HG03066 (cell line): Measurements from ENCODE around the gene TPST1.

Experiments used
- ATAC-seq: cut with Tn5 transposase; IDR thresholded peaks from one replicate; pipeline ENCODE4 v1.9.1; 2021; ENCODE audit warnings: low read depth; ENCODE audit not compliant: unreplicated experiment

The TPST1 gene

DNA sequence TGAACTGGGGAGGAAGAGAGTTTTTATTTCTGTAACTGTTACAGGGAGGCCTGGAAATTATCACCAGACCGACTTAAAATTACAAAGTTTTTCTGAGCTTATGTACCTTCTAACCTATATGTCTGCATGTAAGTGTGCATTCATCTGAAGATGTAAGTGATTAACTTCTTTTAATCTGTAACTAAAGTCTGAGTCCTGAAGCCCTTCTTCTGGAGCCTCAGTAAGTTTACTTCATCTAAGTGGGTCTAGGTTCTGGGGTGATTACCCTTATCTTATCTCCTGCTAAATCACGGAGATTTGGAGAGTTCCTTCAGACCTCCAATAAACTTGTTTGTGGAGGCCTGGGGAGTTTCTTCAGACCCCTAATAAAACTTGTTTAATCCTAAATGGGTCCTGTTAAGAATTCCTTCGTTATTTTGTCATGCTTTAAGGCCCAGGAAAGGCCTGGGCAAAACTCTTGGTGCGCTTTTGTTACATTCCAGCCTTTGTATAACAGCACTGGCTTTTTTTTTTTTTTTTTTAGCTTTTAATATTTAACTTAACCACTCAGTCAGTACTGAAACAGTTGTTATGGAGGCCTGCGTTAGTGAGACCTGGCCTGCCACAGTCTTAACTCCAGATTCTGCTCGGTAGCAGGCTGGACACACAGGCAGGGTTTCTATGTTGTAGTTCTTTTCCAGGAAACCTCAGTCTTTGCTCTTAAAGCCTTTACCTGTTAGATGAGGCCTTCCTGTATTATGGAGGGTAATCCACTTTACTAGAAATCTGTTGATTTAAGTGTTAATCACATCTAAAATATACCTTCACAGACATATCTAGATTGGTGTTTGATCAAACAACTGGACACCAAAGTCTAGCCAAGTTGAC is 33.0 kb downstream of the TPST1 start:
- peak; percentile 72 for ATAC-seq

DNA sequence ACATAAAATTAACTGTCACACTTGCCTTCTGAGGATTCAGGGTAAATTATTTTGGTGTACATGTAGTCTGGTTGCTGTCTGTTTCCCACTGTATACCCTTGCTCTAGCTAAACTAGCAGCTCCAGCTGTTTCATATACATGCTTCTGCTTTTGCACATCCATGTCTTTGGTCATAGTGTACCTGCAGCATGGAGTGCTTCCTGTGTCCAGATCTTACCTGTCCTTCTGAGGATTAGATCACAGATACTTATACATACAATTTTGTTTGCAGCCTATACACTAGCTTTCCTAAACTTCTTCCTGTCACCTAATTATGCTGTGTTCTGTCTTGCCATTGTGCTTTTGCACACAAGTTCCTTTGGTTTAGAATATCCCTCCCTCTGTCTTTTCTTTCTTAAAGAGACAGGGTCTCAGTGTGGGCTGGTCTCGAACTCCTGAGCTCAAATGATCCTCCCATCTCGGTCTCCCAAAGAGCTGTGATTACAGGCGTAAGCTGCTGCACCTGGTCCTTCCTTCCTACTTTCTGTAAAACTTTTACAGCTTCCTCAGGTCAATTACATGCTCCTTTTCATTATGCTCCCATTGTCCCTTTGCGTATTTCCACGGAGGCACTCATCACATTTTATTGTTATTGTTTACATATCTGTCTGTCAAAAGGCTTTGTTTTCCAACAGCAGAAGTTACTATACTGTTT is 33.8 kb downstream of the TPST1 start:
- peak; percentile 28 for ATAC-seq

DNA sequence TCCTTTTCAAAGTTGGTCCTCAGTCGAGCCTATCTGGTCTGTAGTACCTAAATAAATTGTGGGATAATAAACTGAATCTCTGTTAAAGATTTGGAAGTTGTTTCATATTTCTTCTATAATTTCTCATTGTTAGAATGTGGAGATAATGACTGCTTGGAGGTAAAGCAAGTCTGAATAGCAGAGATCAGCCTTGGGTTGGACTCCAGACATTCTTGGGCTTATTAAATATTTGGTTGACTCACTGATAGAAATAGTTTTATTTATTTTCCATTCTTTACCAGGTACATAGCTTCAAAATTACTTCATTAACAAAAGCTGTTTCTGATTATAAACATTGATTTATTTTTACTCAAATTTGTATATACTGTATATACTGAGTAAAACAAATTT is 34.3 kb downstream of the TPST1 start:
- ATAC-seq = no peak

DNA sequence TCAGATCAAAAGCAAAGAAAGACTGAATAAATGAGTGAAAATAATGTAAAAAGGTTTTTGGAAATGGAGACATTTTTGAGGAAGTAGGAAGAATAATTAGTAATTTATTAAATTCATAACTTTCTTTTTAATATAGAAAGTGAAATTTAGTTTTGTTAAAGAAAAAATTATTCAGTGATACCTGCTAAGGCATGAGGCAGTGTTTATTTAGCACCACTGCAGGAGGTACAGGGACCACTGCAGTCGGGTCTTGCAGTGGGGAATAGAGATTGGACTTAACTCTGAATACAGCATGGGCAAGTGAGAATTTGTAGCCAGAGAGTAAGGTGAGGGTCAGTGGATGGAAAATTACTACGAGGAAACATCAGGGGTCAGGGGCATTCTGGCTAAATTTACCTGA is 39.9 kb downstream of the TPST1 start:
- no peak for ATAC-seq

DNA sequence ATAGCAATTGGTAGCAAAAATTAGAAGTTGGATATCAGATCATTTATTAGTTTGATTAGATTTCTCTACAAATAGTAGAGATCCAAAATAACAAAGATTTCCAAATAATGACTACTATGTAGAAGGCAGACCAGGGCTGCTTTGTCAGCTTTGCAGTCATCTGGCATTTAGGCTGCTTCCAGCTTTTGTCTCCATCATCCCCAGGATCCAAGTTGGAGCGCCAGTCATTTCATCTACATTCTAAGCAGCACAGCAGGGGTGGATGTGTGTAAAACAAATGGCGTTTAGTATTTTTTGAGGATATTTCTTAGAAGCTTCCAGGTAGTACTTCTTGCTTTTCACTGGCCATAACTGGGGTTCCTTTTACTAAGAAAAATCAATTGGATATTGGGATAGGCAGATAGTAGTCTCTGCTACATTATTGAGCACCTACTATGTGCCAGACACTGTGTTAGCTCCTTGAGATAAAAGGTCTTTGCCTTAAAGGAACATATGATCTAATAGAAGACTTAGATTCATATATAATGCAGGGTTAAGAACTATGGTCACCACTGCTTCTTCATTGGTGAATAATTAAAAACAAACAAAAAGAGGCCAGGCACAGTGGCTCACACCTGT is 41.5 kb downstream of the TPST1 start:
- ATAC-seq = no peak

DNA sequence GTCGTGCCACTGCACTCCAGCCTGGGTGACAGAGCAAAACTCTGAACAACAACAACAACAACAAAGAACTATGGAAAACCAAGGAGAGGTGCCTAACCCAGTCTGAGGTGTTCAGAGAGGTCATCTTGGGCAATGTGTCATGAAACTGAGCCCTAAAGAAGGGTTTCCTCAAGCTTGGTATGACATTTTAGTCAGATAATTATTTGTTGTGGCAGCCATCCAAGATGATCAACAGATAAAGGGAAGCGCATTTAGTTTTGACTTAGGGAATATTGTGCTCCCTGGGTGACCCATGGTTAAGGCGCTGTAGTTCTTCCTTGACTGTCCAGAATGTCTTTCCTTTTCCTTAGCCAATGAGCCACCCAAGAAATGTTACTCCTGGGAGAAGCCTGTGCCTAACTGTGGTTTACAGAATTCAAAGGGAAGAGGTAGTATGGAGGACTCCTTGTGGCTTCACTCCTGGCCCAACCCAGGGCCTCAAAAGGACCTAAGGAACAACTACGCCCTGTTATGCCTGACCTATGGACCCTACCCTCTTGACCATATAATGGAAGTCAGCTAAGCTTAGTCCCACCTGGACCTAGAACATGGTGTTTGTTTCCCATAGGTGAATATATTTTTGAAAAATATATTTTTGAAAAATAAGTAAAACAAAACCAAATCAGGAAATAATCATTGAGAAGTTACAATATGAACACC is 42.4 kb downstream of the TPST1 start:
- ATAC-seq = no peak

DNA sequence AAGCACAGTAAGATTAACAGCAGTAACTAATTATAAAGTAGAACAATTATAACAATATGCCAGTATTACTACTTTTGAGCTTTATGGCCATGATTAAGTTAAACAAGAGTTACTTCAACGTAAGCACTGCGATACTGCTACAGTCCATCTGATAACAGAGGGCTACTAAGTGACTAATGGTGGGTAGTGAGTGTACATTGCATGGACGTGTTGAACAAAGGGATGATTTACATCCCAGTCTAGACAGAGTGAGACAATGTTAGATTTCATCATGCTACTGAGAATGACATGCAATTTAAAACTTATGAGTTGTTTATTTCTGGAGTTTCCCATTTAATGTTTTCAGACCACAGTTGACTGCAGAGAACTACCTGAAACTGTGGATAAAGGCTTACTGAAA is 45.6 kb downstream of the TPST1 start:
- ATAC-seq = no peak

DNA sequence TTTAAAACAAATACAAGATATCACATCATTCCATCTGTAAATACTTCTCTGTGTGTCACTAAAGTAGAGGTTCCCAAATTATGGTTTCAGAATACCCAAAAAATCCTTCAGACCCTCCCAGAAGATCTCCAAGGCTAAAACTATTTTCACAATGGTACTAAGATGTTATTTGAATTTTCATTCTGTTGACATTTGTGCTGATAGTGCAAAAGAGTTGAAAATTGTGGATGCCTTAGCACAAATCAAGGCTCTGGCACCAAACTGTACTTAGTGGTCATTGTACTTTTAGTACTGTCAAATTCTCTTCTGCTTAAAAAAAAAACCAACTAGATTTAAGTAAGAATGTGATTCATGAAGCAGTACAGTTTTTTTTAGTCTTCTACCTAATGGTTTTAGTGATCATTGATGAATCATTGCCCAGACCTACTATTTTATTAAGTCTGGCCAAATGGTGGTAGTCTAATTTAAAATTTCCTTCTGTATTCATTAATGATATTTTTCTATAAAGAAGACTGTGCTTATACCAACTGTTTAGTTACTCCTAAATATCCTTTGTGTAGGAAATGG is 50.5 kb downstream of the TPST1 start:
- ATAC-seq = no peak

DNA sequence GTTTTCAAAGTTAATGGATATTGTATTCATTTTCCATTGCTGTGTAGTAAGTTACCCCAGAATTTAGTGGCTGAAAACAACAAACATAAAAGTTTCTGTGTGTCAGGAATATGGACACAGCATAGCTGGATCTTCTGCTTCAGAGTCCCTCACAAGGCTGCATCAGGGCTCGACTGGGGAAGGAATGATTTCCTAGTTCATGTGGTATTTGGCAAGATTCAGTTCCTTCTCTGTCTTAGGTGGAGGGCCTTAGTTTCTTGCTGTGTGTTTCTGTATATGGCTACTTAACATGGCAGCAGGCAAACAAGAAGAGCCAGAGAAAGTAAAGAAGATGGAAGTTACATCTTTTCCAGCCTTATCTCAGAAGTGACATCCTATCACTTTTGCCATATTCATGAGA is 51.1 kb downstream of the TPST1 start:
- no peak for ATAC-seq

DNA sequence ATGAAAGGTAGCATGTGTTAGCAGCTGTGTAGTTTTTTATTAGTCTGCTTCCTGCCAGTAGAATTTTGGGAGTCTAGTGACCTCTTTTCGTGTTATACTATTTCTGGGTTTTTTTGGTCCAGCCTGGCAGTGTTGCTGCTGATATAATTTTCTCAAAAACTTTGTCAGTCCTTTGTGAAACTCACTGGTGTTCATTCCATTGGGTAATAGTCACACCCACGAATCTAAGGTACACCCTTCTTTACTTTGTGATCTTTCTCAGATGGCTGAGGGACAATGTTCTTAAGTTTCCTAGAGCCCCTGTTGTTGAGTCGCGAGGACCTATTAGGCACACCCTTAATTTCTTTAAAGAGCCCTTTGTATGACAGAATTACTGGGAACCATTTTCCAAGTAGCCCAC is 52.3 kb downstream of the TPST1 start:
- no peak for ATAC-seq

DNA sequence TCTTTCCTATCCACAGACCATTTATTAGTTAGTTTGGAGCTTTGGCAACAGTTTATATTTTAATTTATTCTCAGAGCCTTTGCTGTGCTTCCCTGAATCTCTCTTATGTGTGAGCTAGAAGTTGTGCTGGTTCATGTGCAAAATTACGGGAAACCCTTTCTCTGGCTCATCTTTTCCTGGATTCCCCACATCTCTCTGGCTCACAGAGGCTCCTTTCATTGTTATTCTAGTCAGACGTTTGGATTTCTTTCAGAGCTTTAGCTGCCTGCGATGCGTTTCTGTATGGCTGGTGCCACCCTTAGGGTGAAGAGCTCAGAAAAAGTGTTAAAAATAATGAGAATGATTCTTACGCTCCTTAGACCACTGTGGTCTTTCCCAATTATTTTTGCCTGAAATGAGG is 53.3 kb downstream of the TPST1 start:
- no peak for ATAC-seq

DNA sequence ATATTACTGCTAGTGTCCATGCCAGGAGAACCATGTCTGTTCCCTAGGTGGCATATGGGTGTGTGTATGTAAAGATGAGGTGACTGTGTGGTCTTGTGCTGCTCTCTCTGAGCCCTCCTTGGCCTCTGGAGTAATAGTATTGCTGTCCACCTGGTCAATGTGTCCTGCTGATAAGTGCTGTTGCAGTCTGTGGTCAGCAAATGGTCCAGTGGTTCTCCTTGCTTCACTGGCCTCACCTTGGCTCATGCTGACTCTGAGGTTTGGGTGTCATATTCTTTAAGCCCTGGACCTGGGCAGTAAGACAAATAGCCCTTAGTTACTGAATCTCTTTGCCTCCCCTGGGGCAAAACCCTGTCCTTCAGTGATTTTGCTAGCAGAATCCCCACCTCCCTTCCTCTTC is 56.8 kb downstream of the TPST1 start:
- no peak for ATAC-seq

DNA sequence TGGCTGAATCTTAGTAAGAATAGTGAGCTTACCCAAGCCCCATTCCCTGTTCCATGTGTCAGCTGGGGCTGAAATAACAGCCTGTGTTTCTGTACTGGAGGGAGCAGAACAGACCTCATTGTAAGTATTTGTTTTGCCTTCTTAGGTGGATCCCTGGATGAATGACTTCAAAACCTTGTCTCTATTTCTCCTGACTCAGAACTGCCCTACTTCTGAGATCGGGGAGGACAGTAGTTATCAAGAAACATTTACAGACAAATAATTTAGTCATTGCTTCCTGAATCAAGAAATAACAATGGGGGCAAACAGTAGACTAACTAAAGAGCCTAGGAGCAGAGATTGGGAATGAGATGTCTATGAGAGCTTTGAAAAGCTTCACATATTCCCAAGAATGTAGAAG is 58.8 kb downstream of the TPST1 start:
- no peak for ATAC-seq

DNA sequence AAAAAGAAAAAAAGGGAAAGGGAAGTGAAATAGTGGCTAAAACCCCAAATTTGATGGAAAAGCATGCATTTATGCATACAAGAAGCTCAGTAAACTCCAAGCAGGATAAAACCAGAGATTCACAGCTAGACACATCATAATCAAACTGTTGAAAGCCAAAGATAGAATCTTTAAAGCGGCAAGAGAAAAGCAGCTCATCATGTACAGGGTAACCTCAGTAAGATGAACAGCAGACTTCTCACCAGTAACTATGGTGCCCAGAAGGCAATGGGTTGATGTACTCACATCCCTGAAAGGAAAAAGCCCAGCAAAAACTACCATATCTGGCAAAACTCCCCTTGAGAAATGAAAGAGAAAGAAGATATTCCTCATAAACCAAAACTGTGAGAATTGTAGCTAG is 60.4 kb downstream of the TPST1 start:
- ATAC-seq = no peak

DNA sequence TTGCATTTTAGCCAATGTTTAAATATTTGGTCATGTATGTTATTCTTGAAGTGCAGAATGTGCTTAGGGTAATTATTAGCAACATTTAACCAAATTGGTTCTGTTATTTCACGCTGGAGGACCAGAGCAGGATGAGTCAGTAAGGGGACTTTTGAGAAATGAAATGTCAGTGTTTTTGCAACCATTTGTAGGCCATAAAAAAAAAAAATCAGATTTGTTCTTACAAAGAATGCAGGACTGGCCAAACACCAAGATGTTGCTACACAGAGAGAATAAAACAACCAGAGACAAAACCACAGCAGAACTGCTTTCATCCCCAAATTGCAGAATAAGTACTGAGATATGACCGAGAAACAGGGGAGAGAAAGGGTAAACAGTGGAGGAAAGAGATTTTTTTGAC is 62.1 kb downstream of the TPST1 start:
- ATAC-seq = no peak

DNA sequence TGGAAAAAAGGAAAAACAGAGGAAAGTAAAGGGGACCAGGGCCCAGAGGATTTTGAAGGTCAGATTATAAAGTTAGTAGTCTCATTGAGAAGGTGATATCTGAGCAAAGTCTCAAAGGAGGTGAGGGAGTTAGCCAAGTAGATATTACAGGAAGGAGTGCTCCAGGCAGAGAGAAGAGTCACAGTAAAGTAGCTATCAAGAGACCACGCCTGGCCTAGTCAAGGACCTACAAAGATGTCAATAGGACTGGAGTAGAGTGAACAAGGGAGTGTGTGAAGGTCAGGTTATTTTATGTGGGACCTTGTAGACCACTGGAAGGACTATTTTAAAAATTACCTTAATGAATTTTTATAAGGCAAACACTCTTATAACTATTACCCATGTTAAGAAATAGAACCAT is 64.8 kb downstream of the TPST1 start:
- no peak for ATAC-seq

DNA sequence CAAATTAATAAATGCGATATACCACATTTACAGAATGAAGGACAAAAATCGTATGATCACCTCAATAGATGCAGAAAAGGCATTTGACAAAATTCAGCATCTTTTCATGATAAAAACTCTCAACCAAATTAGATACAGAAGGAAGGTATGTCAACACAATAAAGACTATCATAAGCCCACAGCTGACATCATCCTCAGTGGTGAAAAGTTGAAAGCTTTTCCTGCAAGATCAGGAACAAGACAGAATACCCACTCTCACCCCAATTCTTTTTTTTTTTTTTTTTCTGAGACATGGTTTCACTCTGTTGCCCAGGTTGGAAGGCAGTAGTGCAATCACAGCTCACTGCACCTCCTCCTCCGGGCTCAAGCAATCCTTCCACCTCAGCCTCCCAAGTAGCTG is 67.2 kb downstream of the TPST1 start:
- no peak for ATAC-seq

DNA sequence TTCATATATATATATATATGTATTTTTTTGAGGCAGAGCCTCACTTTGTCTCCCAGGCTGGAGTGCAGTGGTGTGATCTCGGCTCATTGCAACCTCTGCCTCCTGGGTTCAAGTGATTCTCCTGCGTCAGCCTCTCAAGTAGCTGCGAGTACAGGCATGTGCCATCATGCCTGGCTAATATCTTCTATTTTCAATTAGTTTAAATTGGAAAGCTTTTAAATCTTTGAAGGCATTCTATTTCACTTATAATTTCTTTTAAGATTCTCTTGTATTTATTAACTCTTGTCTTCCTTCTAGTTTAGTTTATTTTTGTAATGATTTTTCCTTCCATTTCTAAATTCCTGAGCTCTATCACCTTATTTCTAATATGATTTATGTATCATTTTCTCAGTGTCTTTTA is 71.2 kb downstream of the TPST1 start:
- no peak for ATAC-seq

DNA sequence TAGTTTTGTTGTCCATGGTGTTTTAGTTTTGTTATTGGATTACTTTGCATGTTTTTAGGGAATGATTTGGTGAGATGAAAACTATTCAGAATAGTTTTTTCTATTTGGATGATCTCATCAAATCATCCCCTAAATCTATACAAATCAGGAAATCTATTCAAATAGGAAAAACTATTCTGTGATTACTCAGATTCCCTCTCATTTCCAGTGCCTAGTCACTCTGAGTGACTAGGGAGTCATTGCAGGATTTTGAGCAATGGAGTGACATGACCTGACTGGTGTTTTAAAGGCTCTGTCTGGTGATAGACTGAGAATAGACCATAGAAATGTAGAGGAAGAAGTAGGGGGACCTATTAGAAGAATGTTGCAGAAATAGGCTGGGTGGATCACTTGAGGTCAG is 72.4 kb downstream of the TPST1 start:
- no peak for ATAC-seq

DNA sequence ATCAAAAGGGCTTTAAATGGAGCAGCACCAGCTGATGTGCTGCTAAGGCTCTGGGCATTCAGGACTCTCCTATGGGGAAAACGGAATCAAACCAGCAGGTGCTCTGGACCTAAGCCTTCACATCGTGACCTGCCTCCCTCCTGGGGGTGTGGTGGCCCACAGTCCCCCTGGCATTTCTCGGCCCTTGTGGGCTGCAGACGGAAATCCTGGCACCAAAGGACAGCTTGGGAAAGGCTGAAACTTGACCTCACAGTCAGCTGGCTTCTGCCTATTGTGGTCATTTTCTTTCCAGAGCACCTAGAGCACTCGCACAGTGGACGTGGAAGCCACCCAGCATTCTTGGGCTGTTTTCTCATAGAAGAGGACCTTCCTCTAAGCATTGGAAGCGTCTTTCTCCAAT is 74.8 kb downstream of the TPST1 start:
- no peak for ATAC-seq
